Erythroblast (primary cell): ENCODE results near the gene SNED1.

ENCODE experiments used
- GATA1 ChIP-seq: IDR thresholded peaks from 2 replicates; pipeline ENCODE4 v1.6.1; 2011; ENCODE audit warnings: low read depth, mild to moderate bottlenecking, control low read depth, low read length, moderate library complexity
- POLR2A ChIP-seq: IDR thresholded peaks from 2 replicates; pipeline ENCODE4 v1.6.1; 2011; ENCODE audit warnings: mild to moderate bottlenecking, low read length

GRCh38 chr2:241034490-241035141, 36.2 kb downstream of the SNED1 start:
- TF ChIP-seq POLR2A (no peak), GATA1 (no peak)
